Measurements from ENCODE around the gene NKX1-1. TPM values are rescaled to one million over a fixed set of nuclear protein-coding genes. Genes with fewer than 3 reads are reported as not detected.

NKX1-1 gene
- total RNA-seq, 1 experiment from 2014 or later, result not detected

- Mint-ChIP-seq H3K4me3 (no peak overlapping the region), H3K27ac (no peak overlapping the region), H3K36me3 (no peaks in the 10 kb centered on the region), H3K4me1 (no peaks in the 10 kb centered on the region), H3K9me3 (no peaks in the 10 kb centered on the region), H3K27me3 (ENCODE audit: low read depth) (peaks cover 27% of the 10 kb centered on the region)
- no peak for ATAC-seq
- no peak for DNase-seq (ENCODE audit: low spot score)
- ChIA-PET CTCF (interaction anchor here (0.6 to 1.9 kb wide), 3 partner anchors 60 to 214 kb away, joined by 3 to 8 read pairs (median 4); no protein-coding TSS in a partner anchor), POLR2A (no interaction called here)
- no peak for TF ChIP-seq E2F1 (CRISPR knock-in tag; IDR thresholded peaks at IDR 0.05)
- TF ChIP-seq TEAD1 (CRISPR knock-in tag; IDR thresholded peaks at IDR 0.05), result no peak
- TF ChIP-seq RELA (CRISPR knock-in tag; IDR thresholded peaks at IDR 0.05; ENCODE audit: borderline replicate concordance), result no peak
- TF ChIP-seq, protein P1, sequence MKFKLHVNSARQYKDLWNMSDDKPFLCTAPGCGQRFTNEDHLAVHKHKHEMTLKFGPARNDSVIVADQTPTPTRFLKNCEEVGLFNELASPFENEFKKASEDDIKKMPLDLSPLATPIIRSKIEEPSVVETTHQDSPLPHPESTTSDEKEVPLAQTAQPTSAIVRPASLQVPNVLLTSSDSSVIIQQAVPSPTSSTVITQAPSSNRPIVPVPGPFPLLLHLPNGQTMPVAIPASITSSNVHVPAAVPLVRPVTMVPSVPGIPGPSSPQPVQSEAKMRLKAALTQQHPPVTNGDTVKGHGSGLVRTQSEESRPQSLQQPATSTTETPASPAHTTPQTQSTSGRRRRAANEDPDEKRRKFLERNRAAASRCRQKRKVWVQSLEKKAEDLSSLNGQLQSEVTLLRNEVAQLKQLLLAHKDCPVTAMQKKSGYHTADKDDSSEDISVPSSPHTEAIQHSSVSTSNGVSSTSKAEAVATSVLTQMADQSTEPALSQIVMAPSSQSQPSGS (CRISPR knock-in tag; IDR thresholded peaks at IDR 0.05; ENCODE audit: borderline replicate concordance, low read depth), result no peak
- TF ChIP-seq, protein P2, sequence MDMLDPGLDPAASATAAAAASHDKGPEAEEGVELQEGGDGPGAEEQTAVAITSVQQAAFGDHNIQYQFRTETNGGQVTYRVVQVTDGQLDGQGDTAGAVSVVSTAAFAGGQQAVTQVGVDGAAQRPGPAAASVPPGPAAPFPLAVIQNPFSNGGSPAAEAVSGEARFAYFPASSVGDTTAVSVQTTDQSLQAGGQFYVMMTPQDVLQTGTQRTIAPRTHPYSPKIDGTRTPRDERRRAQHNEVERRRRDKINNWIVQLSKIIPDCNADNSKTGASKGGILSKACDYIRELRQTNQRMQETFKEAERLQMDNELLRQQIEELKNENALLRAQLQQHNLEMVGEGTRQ (CRISPR knock-in tag; IDR thresholded peaks at IDR 0.05), result no peak
- TF ChIP-seq KAT7 (CRISPR knock-in tag; IDR thresholded peaks at IDR 0.05; ENCODE audit: borderline replicate concordance), result no peak
- TF ChIP-seq, protein P3, sequence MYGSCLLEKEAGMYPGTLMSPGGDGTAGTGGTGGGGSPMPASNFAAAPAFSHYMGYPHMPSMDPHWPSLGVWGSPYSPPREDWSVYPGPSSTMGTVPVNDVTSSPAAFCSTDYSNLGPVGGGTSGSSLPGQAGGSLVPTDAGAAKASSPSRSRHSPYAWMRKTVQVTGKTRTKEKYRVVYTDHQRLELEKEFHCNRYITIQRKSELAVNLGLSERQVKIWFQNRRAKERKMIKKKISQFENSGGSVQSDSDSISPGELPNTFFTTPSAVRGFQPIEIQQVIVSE (CRISPR knock-in tag; IDR thresholded peaks at IDR 0.05; ENCODE audit: borderline replicate concordance), result no peak
- no peak for TF ChIP-seq GTF2I (CRISPR knock-in tag; conservative IDR thresholded peaks at IDR 0.05)
- no peak for TF ChIP-seq CREB1 (CRISPR knock-in tag; IDR thresholded peaks at IDR 0.05)
- no peak for TF ChIP-seq ESRRA (CRISPR knock-in tag; IDR thresholded peaks at IDR 0.05; ENCODE audit: borderline replicate concordance)
- no peak for TF ChIP-seq ZNF317 (CRISPR knock-in tag; IDR thresholded peaks at IDR 0.05; ENCODE audit: borderline replicate concordance, low read depth)
- no peak for TF ChIP-seq MYBL2 (CRISPR knock-in tag; IDR thresholded peaks at IDR 0.05)
- TF ChIP-seq NR2C2 (CRISPR knock-in tag; IDR thresholded peaks at IDR 0.05), result no peak
- TF ChIP-seq ZNF219 (CRISPR knock-in tag; IDR thresholded peaks at IDR 0.05; ENCODE audit: borderline replicate concordance), result no peak
- no peak for TF ChIP-seq TP53 (CRISPR knock-in tag; IDR thresholded peaks at IDR 0.05)
- no peak for TF ChIP-seq GABPB1 (CRISPR knock-in tag; IDR thresholded peaks at IDR 0.05)
- no peak for TF ChIP-seq FOXK1 (CRISPR knock-in tag; IDR thresholded peaks at IDR 0.05)
- TF ChIP-seq, protein P4, sequence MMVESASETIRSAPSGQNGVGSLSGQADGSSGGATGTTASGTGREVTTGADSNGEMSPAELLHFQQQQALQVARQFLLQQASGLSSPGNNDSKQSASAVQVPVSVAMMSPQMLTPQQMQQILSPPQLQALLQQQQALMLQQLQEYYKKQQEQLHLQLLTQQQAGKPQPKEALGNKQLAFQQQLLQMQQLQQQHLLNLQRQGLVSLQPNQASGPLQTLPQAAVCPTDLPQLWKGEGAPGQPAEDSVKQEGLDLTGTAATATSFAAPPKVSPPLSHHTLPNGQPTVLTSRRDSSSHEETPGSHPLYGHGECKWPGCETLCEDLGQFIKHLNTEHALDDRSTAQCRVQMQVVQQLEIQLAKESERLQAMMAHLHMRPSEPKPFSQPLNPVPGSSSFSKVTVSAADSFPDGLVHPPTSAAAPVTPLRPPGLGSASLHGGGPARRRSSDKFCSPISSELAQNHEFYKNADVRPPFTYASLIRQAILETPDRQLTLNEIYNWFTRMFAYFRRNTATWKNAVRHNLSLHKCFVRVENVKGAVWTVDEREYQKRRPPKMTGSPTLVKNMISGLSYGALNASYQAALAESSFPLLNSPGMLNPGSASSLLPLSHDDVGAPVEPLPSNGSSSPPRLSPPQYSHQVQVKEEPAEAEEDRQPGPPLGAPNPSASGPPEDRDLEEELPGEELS (CRISPR knock-in tag; IDR thresholded peaks at IDR 0.05), result no peak
- no peak for TF ChIP-seq NR3C1 (CRISPR knock-in tag; conservative IDR thresholded peaks at IDR 0.05; ENCODE audit: low read depth)
- TF ChIP-seq IRF2 (CRISPR knock-in tag; IDR thresholded peaks at IDR 0.05; ENCODE audit: borderline replicate concordance, low read depth), result no peak
Measured at GRCh38 chr4:1415681-1415981, 9.4 kb upstream of the NKX1-1 start.
